ENCODE results near the gene WWC1. TPM values are rescaled to one million over a fixed set of nuclear protein-coding genes. Genes with fewer than 3 reads are reported as not detected.

Gene WWC1
- total RNA-seq, 3 donors from 2014 or later: 14.7 to 37.0 (median 17.2) TPM

DNA sequence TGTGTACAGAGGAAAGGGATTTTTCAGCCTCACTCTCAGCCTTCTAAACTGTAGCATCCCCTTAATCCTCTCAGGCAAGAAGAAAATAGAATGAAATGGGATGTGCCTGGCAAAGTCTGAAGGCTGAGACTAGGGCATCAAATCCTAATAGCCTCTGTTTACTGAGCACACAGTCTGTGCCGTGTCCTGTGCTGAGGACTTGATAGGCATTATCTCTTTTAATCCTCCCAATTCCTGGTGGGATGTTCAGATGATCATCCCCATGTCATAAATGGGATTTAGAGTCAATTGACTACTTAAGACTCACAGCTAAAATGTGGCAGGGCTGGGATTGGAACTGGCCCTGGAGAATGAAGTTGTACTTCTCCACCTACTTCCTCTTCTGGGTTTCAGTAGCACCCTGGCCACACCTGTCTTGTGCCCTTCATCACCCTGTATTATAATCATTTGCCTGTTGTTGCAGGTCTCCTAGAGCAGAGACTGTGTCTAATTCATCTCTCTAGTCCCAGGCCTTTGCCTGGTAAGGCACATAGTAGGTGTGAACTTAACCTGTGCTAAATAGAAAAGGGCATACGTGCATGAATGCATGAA lies 81.0 kb downstream of the WWC1 start:
- DNase-seq: no peak
- no peak overlapping the region for H3K4me3 ChIP-seq
- H3K4me1 ChIP-seq (ENCODE audit: low read depth): no peaks in the 10 kb centered on the region
- intact Hi-C loops (cut with DNase I, micrococcal nuclease): no loop called here
- H3K36me3 ChIP-seq (ENCODE audit: low read depth): no peaks in the 10 kb centered on the region
- no peaks in the 10 kb centered on the region for H3K9me3 ChIP-seq
- TF ChIP-seq, protein P1, sequence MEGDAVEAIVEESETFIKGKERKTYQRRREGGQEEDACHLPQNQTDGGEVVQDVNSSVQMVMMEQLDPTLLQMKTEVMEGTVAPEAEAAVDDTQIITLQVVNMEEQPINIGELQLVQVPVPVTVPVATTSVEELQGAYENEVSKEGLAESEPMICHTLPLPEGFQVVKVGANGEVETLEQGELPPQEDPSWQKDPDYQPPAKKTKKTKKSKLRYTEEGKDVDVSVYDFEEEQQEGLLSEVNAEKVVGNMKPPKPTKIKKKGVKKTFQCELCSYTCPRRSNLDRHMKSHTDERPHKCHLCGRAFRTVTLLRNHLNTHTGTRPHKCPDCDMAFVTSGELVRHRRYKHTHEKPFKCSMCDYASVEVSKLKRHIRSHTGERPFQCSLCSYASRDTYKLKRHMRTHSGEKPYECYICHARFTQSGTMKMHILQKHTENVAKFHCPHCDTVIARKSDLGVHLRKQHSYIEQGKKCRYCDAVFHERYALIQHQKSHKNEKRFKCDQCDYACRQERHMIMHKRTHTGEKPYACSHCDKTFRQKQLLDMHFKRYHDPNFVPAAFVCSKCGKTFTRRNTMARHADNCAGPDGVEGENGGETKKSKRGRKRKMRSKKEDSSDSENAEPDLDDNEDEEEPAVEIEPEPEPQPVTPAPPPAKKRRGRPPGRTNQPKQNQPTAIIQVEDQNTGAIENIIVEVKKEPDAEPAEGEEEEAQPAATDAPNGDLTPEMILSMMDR (IDR thresholded peaks at IDR 0.05): no peak
- ATAC-seq: peak; percentile 34

DNA sequence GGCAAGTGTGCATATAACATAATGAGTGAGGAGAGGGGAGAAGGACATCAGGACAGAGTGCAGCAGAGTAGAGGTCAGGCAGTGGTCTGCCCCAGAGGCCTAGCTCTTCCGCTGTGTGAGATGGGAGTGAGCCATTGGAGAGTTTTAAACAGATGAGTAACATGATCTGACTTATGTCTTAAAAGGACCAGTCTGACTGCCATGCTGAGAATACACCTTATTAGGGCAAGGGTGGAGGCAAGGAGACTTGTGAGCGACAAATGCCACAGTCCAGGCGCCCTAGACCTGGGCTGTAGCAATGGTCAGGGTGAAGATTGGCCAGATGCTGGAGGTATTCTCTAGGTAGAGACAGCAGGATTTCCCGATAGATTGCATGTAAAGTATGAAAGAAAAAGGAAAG lies 83.1 kb downstream of the WWC1 start:
- no peak for DNase-seq
- TF ChIP-seq, protein P1 (IDR thresholded peaks at IDR 0.05): no peak
- ATAC-seq: no peak
- H3K4me1 ChIP-seq (ENCODE audit: low read depth): no peaks in the 10 kb centered on the region
- H3K9me3 ChIP-seq: no peaks in the 10 kb centered on the region
- no peaks in the 10 kb centered on the region for H3K36me3 ChIP-seq (ENCODE audit: low read depth)
- intact Hi-C loops (cut with DNase I, micrococcal nuclease): no loop called here
- no peak overlapping the region for H3K4me3 ChIP-seq

DNA sequence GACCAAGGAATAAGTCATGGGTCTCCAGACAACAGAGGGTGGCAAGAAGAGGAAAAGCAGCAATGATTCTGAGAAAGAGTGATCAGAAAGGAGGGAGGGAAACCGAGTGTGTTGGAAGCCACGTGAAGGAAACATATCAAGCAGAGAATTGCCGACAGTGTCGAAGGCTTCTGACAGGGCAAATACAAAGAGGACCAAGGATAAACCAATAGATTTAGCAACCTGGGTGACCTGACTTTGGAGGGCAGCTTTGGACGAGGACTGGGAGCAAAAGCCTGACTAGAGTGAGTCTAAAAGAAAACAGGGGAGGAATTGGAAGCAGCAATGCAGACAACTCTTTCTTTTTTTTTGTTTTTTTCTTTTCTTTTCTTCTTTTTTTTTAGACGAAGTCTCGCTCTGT lies 83.8 kb downstream of the WWC1 start:
- H3K36me3 ChIP-seq (ENCODE audit: low read depth): no peaks in the 10 kb centered on the region
- no peak overlapping the region for H3K4me3 ChIP-seq
- H3K9me3 ChIP-seq: no peaks in the 10 kb centered on the region
- TF ChIP-seq, protein P1 (IDR thresholded peaks at IDR 0.05): no peak
- no peaks in the 10 kb centered on the region for H3K4me1 ChIP-seq (ENCODE audit: low read depth)
- intact Hi-C loops (cut with DNase I, micrococcal nuclease): no loop called here
- ATAC-seq: no peak
- no peak for DNase-seq

DNA sequence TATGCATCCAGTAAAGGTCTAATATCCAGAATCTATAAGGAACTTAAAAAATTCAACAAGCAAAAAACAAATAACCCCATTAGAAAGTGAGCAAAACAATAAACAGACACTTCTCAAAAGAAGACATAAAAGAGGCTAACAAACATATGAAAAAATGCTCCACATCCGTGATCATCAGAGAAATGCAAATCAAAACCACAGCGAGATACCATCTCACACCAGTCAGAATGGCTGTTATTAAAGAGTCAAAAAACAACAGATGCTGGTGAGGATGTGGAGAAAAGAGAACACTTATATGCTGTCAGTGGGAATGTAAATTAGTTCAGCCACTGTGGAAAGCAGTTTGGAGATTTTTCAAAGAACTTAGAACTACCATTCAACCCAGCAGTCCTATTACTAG lies 86.1 kb downstream of the WWC1 start:
- ATAC-seq (no peak), DNase-seq (no peak)
- Histone ChIP-seq H3K4me1 (ENCODE audit: low read depth) (no peaks in the 10 kb centered on the region), H3K9me3 (no peaks in the 10 kb centered on the region), H3K4me3 (no peak overlapping the region), H3K36me3 (ENCODE audit: low read depth) (no peaks in the 10 kb centered on the region)
- intact Hi-C loops (cut with DNase I, micrococcal nuclease): no loop called here
- TF ChIP-seq, protein P1 (IDR thresholded peaks at IDR 0.05): no peak

DNA sequence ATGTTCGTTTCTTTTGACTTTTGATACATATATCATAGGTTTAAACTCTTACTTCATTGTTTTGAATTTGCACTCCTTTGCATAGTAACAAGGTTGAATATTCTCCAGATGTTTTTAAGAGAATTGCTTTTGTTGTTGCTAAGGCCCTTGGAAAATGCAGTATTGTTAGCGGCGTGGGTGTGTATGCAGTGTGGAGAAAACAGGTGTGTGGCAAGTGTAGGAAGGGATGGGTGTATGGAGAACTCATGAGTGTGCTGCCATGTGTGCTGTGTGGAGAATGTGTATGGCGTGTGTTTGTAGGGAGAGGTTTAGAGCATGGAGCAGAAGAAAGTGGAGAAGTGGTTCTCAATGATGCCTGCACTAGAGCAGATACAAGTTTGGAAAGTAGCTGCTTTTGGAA lies 87.3 kb downstream of the WWC1 start:
- TF ChIP-seq, protein P1 (IDR thresholded peaks at IDR 0.05): no peak
- Histone ChIP-seq H3K4me1 (ENCODE audit: low read depth) (no peaks in the 10 kb centered on the region), H3K4me3 (no peak overlapping the region), H3K9me3 (no peaks in the 10 kb centered on the region), H3K36me3 (ENCODE audit: low read depth) (no peaks in the 10 kb centered on the region)
- DNase-seq (no peak), ATAC-seq (no peak)
- intact Hi-C loops (cut with DNase I, micrococcal nuclease): no loop called here

DNA sequence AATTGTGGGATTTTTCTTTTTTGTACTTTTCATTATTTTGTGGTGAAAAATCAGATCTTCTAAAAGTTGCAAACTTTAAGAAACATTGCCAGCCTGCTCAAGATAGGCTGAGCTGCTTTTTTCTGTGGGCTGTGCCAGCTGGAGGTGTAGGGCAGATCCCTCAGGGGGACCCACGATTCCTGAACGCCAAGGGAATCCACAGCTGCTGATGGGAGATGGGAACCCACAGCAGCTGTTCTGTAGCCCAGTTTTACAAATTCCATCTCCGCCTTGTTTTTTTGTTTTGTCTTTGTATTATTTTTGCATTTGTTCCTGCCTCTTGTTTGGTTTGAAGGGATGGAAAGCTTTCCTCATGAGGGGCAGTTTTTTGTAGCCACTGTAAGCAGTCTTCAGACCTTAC lies 91.0 kb downstream of the WWC1 start:
- intact Hi-C loops (cut with DNase I, micrococcal nuclease): no loop called here
- Histone ChIP-seq H3K36me3 (ENCODE audit: low read depth) (no peaks in the 10 kb centered on the region), H3K4me3 (no peak overlapping the region), H3K4me1 (ENCODE audit: low read depth) (no peaks in the 10 kb centered on the region), H3K9me3 (peaks cover 3% of the 10 kb centered on the region)
- ATAC-seq: no peak
- DNase-seq: no peak
- TF ChIP-seq, protein P1 (IDR thresholded peaks at IDR 0.05): no peak
